ENCODE data around the gene RBMS3. TPM values are rescaled to one million over a fixed set of nuclear protein-coding genes. Genes with fewer than 3 reads are reported as not detected.

RBMS3 gene
- total RNA-seq, 1 experiment from 2014 or later = 0.42 TPM

GRCh38 chr3:29452934-29453283, 172.0 kb downstream of the RBMS3 start (continued):
- TF ChIP-seq POLR2AphosphoS5 (IDR thresholded peaks at IDR 0.05; ENCODE audit: low read depth, low read length) (no peak), SP1 (IDR thresholded peaks at IDR 0.05; ENCODE audit: low read depth) (no peak), ELF1 (IDR thresholded peaks at IDR 0.05; ENCODE audit: borderline replicate concordance, low read depth) (no peak)

GRCh38 chr3:29453284-29454001, 172.6 kb downstream of the RBMS3 start:
- no peaks in the 10 kb centered on the region for H3K9me3 ChIP-seq (ENCODE audit: control insufficient read depth in 1 of 2, insufficient read depth in 1 of 2, low read depth in 1 of 2, low read length in 2 of 2)
- no peaks in the 10 kb centered on the region for H3K36me3 ChIP-seq (ENCODE audit: control insufficient read depth in 1 of 2, insufficient read depth in 2 of 2, low read length in 2 of 2)
- no peak for ATAC-seq
- BruUV-seq (replicated peaks) = no TSS peak
- no peak overlapping the region for H3K27ac ChIP-seq (ENCODE audit: low read depth, low read length)
- no peaks in the 10 kb centered on the region for H3K4me1 ChIP-seq (ENCODE audit: control insufficient read depth in 1 of 2, insufficient read depth in 2 of 2, low read length in 2 of 2)
- intact Hi-C loops (cut with micrococcal nuclease) = no loop called here
- H2AFZ ChIP-seq (ENCODE audit: low read depth, low read length, poor library complexity, severe bottlenecking) = no peak overlapping the region
- ChIA-PET POLR2A (no interaction called here), RAD21 (ENCODE audit: low non-redundant PET in 1 of 2, low total read pairs in 2 of 2, uncharacterized antibody in 2 of 2, unreplicated experiment in 2 of 2) (no interaction called here), CTCF (no interaction called here)
- no peaks in the 10 kb centered on the region for H4K20me1 ChIP-seq (ENCODE audit: insufficient read depth)
- H3K79me2 ChIP-seq (ENCODE audit: insufficient read depth, low read length) = no peaks in the 10 kb centered on the region
- no peak overlapping the region for H3K9ac ChIP-seq (ENCODE audit: low read length)
- H3K4me2 ChIP-seq (ENCODE audit: low read length) = no peak overlapping the region
- no peak overlapping the region for H3K4me3 ChIP-seq (replicated peaks in 1 of 2; ENCODE audit: low read depth in 1 of 2, low read length in 2 of 2)
- no peak for DNase-seq (ENCODE audit: low read depth, low spot score)
- H3K27me3 ChIP-seq (ENCODE audit: insufficient read depth, low read length) = no peaks in the 10 kb centered on the region
- no peaks in the 10 kb centered on the region for H3K9me2 ChIP-seq (ENCODE audit: insufficient read depth)
- TF ChIP-seq EZH2 (IDR thresholded peaks at IDR 0.05) (no peak), ZBTB33 (IDR thresholded peaks at IDR 0.05; ENCODE audit: extremely low read depth, insufficient replicate concordance, low read length) (no peak), EZH2phosphoT487 (IDR thresholded peaks at IDR 0.05; ENCODE audit: borderline replicate concordance) (no peak), POLR2A (IDR thresholded peaks at IDR 0.05; ENCODE audit: borderline replicate concordance, extremely low read depth, insufficient read depth, insufficient read length) (no peak), CEBPB (IDR thresholded peaks at IDR 0.05; ENCODE audit: low read depth) (no peak), SIN3A (IDR thresholded peaks at IDR 0.05; ENCODE audit: low read depth) (no peak), CTCF (IDR thresholded peaks at IDR 0.05 in 2 of 3, conservative IDR thresholded peaks at IDR 0.05 in 1 of 3; ENCODE audit: borderline replicate concordance in 1 of 3, insufficient read depth in 1 of 3, low read depth in 2 of 3, low read length in 2 of 3) (no peak), RAD21 (IDR thresholded peaks at IDR 0.05; ENCODE audit: low read depth) (no peak), JUND (IDR thresholded peaks at IDR 0.05) (no peak), EGR1 (IDR thresholded peaks at IDR 0.05; ENCODE audit: low read depth) (no peak), CBX3 (IDR thresholded peaks at IDR 0.05; ENCODE audit: low read depth) (no peak), ZFX (IDR thresholded peaks at IDR 0.05) (no peak), MAX (IDR thresholded peaks at IDR 0.05) (no peak), SP1 (IDR thresholded peaks at IDR 0.05; ENCODE audit: low read depth) (no peak), YY1 (IDR thresholded peaks at IDR 0.05; ENCODE audit: extremely low read depth, insufficient replicate concordance, low read depth, low read length) (no peak), ELF1 (IDR thresholded peaks at IDR 0.05; ENCODE audit: borderline replicate concordance, low read depth) (no peak), SRF (IDR thresholded peaks at IDR 0.05; ENCODE audit: low read depth) (no peak), REST (IDR thresholded peaks at IDR 0.05; ENCODE audit: low read depth) (no peak), POLR2AphosphoS5 (IDR thresholded peaks at IDR 0.05; ENCODE audit: low read depth, low read length) (no peak)

Measured in HCT116 (cell line).